ENCODE data around the gene ACO1.
A peak's percentile ranks its signal among the peaks of the same experiment; 100 is the strongest.

The ACO1 gene

DNA sequence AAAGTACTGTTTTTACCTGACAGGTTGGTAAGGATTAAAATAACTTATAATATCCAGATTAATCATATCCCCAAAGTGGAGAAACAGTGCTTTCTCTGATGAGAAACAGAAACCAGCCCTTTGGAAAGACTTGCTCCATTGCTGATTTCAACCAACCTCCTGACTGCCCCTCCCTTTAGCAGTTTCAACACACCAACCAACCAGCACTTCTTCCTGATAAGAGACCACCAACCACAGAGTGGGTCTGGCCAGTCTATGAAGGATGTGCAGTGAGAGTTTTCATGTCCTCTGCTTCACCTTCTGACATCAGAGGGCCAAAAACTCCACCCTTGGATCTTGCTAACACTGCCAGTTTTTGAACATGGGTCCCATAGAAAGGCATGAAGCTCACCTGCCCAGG, 113.5 kb downstream of the ACO1 start:
- DNase-seq (ENCODE audit: low spot score) = no peak

GRCh38 chr9:32500768-32501167, 116.3 kb downstream of the ACO1 start:
- DNase-seq (ENCODE audit: low spot score) = peak; percentile 10

- DNase-seq (ENCODE audit: low spot score) = no peak
Measured at GRCh38 chr9:32501868-32502267, 117.4 kb downstream of the ACO1 start.

GRCh38 chr9:32502464-32502863, 118.0 kb downstream of the ACO1 start:
- DNase-seq (ENCODE audit: low spot score) = no peak

DNA sequence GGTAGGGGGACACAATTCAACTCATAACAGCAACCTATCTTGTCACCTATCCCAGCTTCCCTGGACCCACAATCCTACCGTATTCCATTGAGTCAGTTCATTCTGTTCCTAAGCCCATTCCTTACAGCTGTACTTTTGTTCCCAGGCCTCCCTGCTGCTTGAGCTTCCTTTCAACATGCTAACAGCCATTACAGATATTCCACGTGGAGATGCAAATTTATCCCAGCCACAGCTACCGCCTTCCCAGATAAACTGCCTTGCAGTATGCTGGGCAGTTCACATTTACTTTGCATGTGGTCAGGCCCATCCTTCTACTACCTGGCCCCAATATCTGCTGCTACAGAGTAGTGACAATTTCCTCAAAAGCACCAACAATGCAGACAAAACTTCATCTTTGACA, 118.6 kb downstream of the ACO1 start:
- no peak for DNase-seq (ENCODE audit: low spot score)
